B cell (primary cell): ENCODE measurements around the gene ZFP90. TPM values are rescaled to one million over a fixed set of nuclear protein-coding genes. Genes with fewer than 3 reads are reported as not detected.

ENCODE experiments used
- ATAC-seq: fragments of 200-7000 bp; cut with Tn5 transposase; one replicate; pipeline ENCODE4 v1.10.0; 2021; ENCODE audit warnings: low read depth, mild to moderate bottlenecking, moderate number of reproducible peaks, moderate library complexity
- CTCF ChIA-PET: fragments of 350-600 bp; sonication (Branson Sonifier 250); formaldehyde crosslinking; loops from one replicate; lab custom pipeline; 2021; ENCODE audit warnings: antibody characterized with exemption, inconsistent platforms; lab: Charles Lee
- POLR2A ChIA-PET: fragments of 350-600 bp; sonication (Branson Sonifier 250); formaldehyde crosslinking; loops from one replicate; lab custom pipeline; 2021; ENCODE audit warnings: antibody characterized with exemption; lab: Charles Lee
- DNase-seq: peaks from one replicate; pipeline ENCODE4 v3.0.0; 2013
- H2AFZ ChIP-seq: 2 replicates; pipeline ENCODE4 v1.6.1; 2012; ENCODE audit warnings: mild to moderate bottlenecking, low read depth, low read length; ENCODE audit not compliant: insufficient read depth, poor library complexity, severe bottlenecking
- H3K27ac ChIP-seq, 2 donors: 1 replicate in 1 of 2; 2 replicates in 1 of 2; pipeline ENCODE4 v1.5.1; 2012 to 2013; ENCODE audit warnings: low read length in 2 of 2, mild to moderate bottlenecking in 2 of 2, moderate library complexity in 1 of 2
- H3K27me3 ChIP-seq, 4 experiments: fragments of 200-600 bp in 1 of 4; sonication (generic) in 1 of 4; replicated peaks in 1 of 4; 1 replicate in 2 of 4; 2 replicates in 2 of 4; pipeline versions ENCODE4 v1.6.1 to v1.7.0; 2013 to 2016; ENCODE audit warnings: low read length in 3 of 4, mild to moderate bottlenecking in 2 of 4, mixed read lengths in 1 of 4, moderate library complexity in 1 of 4; ENCODE audit not compliant: insufficient read depth in 4 of 4, control insufficient read depth in 3 of 4; ENCODE audit errors: control extremely low read depth in 1 of 4
- H3K36me3 ChIP-seq, 2 experiments: replicated peaks in 1 of 2; 1 replicate in 1 of 2; 2 replicates in 1 of 2; pipeline versions ENCODE4 v1.6.1 to v1.7.1; 2013; ENCODE audit warnings: low read length in 1 of 2; ENCODE audit not compliant: insufficient read depth in 2 of 2, control insufficient read depth in 1 of 2; ENCODE audit errors: control extremely low read depth in 1 of 2, extremely low read depth in 1 of 2
- H3K4me1 ChIP-seq, 2 donors: fragments of 200-600 bp in 1 of 2; sonication (generic) in 1 of 2; 1 replicate in 1 of 2; 2 replicates in 1 of 2; pipeline versions ENCODE4 v1.5.1 to v1.6.1; 2013 to 2017; ENCODE audit warnings: low read length in 2 of 2; ENCODE audit not compliant: control insufficient read depth in 2 of 2, insufficient read depth in 2 of 2
- H3K4me2 ChIP-seq: replicated peaks from 2 replicates; pipeline ENCODE3; 2012; ENCODE audit warnings: mild to moderate bottlenecking, low read depth, low read length; ENCODE audit not compliant: poor library complexity, severe bottlenecking
- H3K4me3 ChIP-seq, 5 experiments: fragments of 200-600 bp in 1 of 5; sonication (generic) in 1 of 5; 1 replicate in 3 of 5; 2 replicates in 2 of 5; pipeline versions ENCODE4 v1.5.1 to v1.7.0; 2011 to 2016; ENCODE audit warnings: low read length in 4 of 5, mild to moderate bottlenecking in 4 of 5, low read depth in 2 of 5, control low read depth in 1 of 5, moderate library complexity in 1 of 5; ENCODE audit not compliant: insufficient read depth in 1 of 5; ENCODE audit errors: control extremely low read depth in 1 of 5, extremely low read depth in 1 of 5
- H3K79me2 ChIP-seq: fragments of 200-600 bp; sonication (generic); one replicate; pipeline ENCODE4 v1.6.0; 2016; ENCODE audit warnings: low read length; ENCODE audit not compliant: control insufficient read depth, insufficient read depth
- H3K9ac ChIP-seq: fragments of 200-600 bp; sonication (generic); 2 replicates; pipeline ENCODE4 v1.6.1; 2017; ENCODE audit warnings: mild to moderate bottlenecking, low read length, moderate library complexity
- H3K9me3 ChIP-seq, 3 donors: one replicate each; pipeline versions ENCODE4 v1.6.1 to v1.7.1; 2013; ENCODE audit warnings: low read length in 2 of 3; ENCODE audit not compliant: control insufficient read depth in 2 of 3, insufficient read depth in 1 of 3; ENCODE audit errors: control extremely low read depth in 1 of 3
- H4K20me1 ChIP-seq: 2 replicates; pipeline ENCODE4 v1.6.0; 2012; ENCODE audit warnings: mild to moderate bottlenecking, low read length; ENCODE audit not compliant: insufficient read depth, control insufficient read depth, poor library complexity, severe bottlenecking
- H3K27ac Mint-ChIP-seq: one replicate; pipeline ENCODE4 v1.8.0; 2021; ENCODE audit warnings: mixed read lengths
- H3K27me3 Mint-ChIP-seq: one replicate; pipeline ENCODE4 v1.8.0; 2021; ENCODE audit warnings: mixed read lengths
- H3K4me1 Mint-ChIP-seq: one replicate; pipeline ENCODE4 v1.8.0; 2021; ENCODE audit warnings: mixed read lengths
- H3K4me3 Mint-ChIP-seq: one replicate; pipeline ENCODE4 v1.8.0; 2021; ENCODE audit warnings: mixed read lengths
- H3K9me3 Mint-ChIP-seq: one replicate; pipeline ENCODE4 v1.8.0; 2022; ENCODE audit warnings: mixed read lengths; ENCODE audit not compliant: insufficient read depth
- CTCF ChIP-seq: fragments of 200-600 bp; IDR thresholded peaks from one replicate; pipeline ENCODE4 v1.8.0; 2022; ENCODE audit warnings: antibody characterized with exemption, mild to moderate bottlenecking
- EZH2 ChIP-seq: IDR thresholded peaks from 2 replicates; pipeline ENCODE4 v1.6.1; 2012; ENCODE audit warnings: borderline replicate concordance, low read depth, mild to moderate bottlenecking, moderate library complexity, low read length; ENCODE audit not compliant: insufficient read depth, poor library complexity, severe bottlenecking
- WGBS: methylation state at CpG from one replicate; pipeline ENCODE4 v1.1.5; 2013; ENCODE audit warnings: missing lambda C conversion rate; ENCODE audit not compliant: insufficient coverage; 5-methylcytosine and 5-hydroxymethylcytosine counted together
- intact Hi-C: fragments of 100-400 bp; cut with micrococcal nuclease; formaldehyde crosslinking; loops from one replicate; pipeline ENCODE4 v1.10.0; 2022
- polyA plus RNA-seq: library from polyadenylated mRNA; depleted of rRNA; stranded (reverse); fragments of >200 nt; gene quantifications from 2 replicates; pipeline ENCODE4 v1.2.3, GENCODE V29; 2012
- total RNA-seq, 2 donors: library from RNA; stranded (reverse); fragments of 120-200 nt in 1 of 2; gene quantifications; 1 replicate in 1 of 2; 2 replicates in 1 of 2; pipeline versions ENCODE4 v1.2.3 to v1.2.4, GENCODE V29; 2013 to 2022

The ZFP90 gene
- total and polyA plus RNA-seq, 2 donors (not counting 1 experiment from before 2014, with no cell fraction given): 16.5 to 30.7 TPM

DNA sequence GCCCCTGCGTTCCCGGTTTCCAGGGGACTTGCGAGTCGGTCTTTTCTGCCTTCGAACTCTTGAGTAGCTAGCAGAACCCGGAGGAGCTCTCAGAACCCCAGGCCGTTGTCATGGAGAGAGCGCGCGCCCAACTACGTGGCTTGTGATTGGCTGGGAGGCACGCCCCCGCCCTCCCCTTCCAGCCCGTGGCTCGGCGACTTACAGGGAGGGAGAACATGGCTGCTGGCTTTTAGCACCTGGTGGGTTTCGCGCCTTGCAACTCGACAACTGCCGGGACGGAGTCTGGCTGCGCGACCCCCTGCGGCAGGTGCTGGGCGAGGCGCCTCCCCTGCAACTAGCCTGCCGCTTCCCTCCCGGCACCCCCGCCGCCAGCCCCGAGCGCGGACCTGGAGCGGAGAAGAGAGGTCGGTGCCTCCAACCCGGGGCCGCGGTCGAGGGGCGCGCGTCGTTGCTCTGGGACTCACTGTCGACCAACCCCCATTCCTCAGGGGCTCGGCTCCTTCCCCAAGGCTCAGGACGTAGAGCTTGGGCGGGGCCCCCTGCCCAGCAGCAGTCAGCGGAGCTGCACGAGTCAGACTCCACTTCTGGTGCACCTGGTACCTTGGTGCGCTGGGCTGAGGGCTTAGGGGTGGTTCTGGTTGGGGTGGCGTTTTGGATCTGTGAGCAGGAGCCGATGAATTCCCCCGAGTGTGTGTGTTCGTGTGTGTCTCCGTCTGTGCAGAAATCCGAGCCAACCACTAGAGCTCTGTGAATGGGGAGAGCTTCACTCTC, 9.0 kb upstream of the ZFP90 start:
- intact Hi-C loops: loop anchor here (1.0 to 10.0 kb wide), 6 partner anchors 9 to 785 kb away; partner anchors contain the start of genes SLC7A6, SMPD3, VPS4A and ZFP90
- no peaks in the 10 kb centered on the region for H3K79me2 ChIP-seq
- peak overlapping the region; percentile 90 for H3K4me2 ChIP-seq
- H3K36me3 ChIP-seq: no peaks in the 10 kb centered on the region
- no peaks in the 10 kb centered on the region for H3K9me3 ChIP-seq
- H3K4me3 ChIP-seq: peak overlapping the region in 4 of 5 experiments; percentile 71 to 78 (median 77)
- H3K27me3 ChIP-seq: no peaks in the 10 kb centered on the region
- no peaks in the 10 kb centered on the region for H4K20me1 ChIP-seq
- POLR2A ChIA-PET: interaction anchor here (1.0 to 1.8 kb wide), 2 partner anchors 9 kb away, joined by 3 to 7 read pairs; partner anchors contain the start of gene ZFP90
- TF ChIP-seq CTCF: no peak
- no peak for TF ChIP-seq EZH2
- peak overlapping the region; percentile 78 for H3K9ac ChIP-seq
- H2AFZ ChIP-seq: peak overlapping the region; percentile 95
- Mint-ChIP-seq H3K4me1 (peaks cover 17% of the 10 kb centered on the region), H3K27me3 (no peaks in the 10 kb centered on the region), H3K4me3 (peak overlapping the region; percentile 90), H3K9me3 (no peaks in the 10 kb centered on the region), H3K27ac (peak overlapping the region; percentile 78)
- DNase-seq (peak; percentile 91), ATAC-seq (peak; percentile 84)
- CTCF ChIA-PET: interaction anchor here (0.6 to 4.4 kb wide), 16 partner anchors 8 to 1357 kb away, joined by 3 to 83 read pairs (median 6); partner anchors contain the start of gene TANGO6
- under 1% methylated on average over 46 of the region's 56 CpGs for WGBS
- peaks cover 16 to 22% of the 10 kb centered on the region in 2 donors for H3K4me1 ChIP-seq
- peak overlapping the region; percentile 34 to 61 for H3K27ac ChIP-seq

DNA sequence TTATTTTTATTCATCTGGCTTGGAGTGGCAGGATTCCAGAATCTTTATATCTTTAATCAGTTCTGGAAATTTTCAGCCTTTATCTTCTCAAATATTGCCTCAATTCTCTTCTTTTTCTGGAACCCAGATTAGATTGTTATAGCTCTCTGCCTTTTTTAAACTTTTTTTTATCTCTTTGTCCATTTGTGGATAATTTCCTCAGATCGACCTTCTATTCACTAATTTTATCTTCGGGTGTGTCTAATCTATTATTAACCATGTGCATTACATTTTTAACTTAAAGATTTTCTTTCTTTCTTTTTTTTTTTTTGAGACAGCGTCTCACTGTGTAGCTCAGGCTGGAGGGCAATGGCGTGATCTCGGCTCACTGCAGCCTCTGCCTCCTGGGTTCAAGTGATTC, 5.2 kb upstream of the ZFP90 start:
- ChIA-PET POLR2A (no interaction called here), CTCF (interaction anchor here (1.6 kb wide), 1 partner anchor 13 kb away, joined by 6 read pairs; no protein-coding TSS in a partner anchor)
- Histone ChIP-seq H3K4me2 (no peak overlapping the region), H3K9me3 (no peaks in the 10 kb centered on the region), H4K20me1 (no peaks in the 10 kb centered on the region), H3K27me3 (no peaks in the 10 kb centered on the region), H3K4me1 (peaks cover 13 to 24% of the 10 kb centered on the region in 2 donors), H3K79me2 (peaks cover 2% of the 10 kb centered on the region), H3K9ac (no peak overlapping the region), H2AFZ (no peak overlapping the region), H3K36me3 (no peaks in the 10 kb centered on the region), H3K27ac (no peak overlapping the region), H3K4me3 (no peak overlapping the region)
- intact Hi-C loops: loop anchor here (10.0 kb wide), 1 partner anchor 781 kb away; the partner anchor contains the start of gene VPS4A
- Mint-ChIP-seq H3K4me1 (peaks cover 17% of the 10 kb centered on the region), H3K4me3 (no peak overlapping the region), H3K9me3 (no peaks in the 10 kb centered on the region), H3K27me3 (no peaks in the 10 kb centered on the region), H3K27ac (no peak overlapping the region)
- TF ChIP-seq EZH2: no peak
- no peak for TF ChIP-seq CTCF
- WGBS: 100% methylated on average over 2 of the region's 5 CpGs
- no peak for ATAC-seq
- DNase-seq: no peak
